Activated CD8-positive, alpha-beta memory T cell treated with anti-CD3 and anti-CD28 coated beads for 48 hours (primary cell): ENCODE results near the gene MAML3.

Source experiments
- DNase-seq, 3 experiments: peaks; one replicate each; pipeline ENCODE4 v3.0.0-alpha.2; 2020; ENCODE audit warnings: low read depth in 2 of 3, low spot score in 2 of 3

Gene MAML3

DNA sequence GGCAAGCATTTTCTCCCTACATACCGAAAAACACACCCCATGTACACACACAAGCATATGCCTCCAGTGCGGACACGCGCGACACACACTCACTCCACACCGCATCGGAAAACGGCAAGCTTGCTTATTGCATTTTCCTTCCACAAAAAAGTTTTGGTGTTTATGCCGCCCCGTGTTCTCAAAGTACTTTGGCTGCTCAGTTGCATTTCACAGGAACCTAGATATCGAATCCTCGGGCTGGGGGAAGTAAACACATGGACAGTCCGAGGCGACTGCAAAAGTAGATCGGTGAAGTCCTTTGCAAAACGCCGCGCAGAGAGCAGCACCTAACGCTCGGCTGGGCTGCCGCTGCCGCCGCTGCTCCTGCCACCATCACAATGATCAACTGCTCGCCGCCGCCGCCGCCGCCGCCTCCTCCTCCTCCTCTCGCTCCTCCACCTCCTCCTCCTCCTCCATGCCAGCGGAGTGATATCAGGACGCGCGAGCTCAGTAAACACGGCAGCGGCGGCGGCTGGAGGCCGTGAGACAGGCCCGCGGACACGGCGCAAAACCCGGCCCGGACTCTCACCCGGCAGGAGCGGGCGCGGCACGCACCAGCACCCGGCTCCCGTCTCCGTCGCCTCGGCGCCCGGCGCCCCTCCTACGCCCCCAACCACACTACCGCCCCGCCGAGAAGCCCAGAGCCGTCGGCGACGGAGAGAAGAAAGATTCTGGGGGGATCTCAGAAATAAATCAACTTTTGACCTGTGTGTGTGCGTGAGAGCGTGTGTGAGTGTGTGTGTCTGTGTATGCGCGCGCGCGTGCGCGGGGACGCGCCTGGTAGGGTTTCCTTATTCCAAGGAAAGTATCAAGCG lies at the start of gene MAML3:
MAML3 (minus strand) TSS at position 467 of the 854 bp plus-strand sequence. CDS start 857 bp downstream, outside the sequence.
- peak; percentile 63 to 65 (median 64) for DNase-seq

GRCh38 chr4:140198942-140199341 lies 45.0 kb upstream of the MAML3 start:
- DNase-seq: no peak

GRCh38 chr4:140195806-140196205 lies 41.8 kb upstream of the MAML3 start:
- DNase-seq: no peak

DNA sequence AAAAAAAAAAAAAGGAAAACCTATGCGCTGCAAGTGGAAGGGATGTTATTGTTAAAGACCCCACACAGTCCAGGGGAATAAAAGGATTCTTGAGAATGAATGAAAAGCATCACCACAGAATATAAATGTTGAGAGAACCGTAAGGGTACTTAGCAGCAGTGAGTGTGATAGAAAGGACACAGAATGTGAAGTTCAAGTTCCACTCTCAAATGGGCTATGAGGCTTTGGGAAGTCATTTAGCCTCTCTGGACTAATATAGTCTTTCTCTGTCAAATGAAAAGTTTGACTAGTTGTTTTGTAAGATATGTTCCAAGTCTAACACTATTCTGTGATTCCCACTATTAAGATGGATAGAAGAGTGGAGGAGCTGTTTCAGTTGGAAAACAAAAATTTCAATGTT lies 35.8 kb upstream of the MAML3 start:
- DNase-seq: no peak

- no peak for DNase-seq
These were observed 35.0 kb upstream of the MAML3 start for GRCh38 chr4:140188975-140189374.

DNA sequence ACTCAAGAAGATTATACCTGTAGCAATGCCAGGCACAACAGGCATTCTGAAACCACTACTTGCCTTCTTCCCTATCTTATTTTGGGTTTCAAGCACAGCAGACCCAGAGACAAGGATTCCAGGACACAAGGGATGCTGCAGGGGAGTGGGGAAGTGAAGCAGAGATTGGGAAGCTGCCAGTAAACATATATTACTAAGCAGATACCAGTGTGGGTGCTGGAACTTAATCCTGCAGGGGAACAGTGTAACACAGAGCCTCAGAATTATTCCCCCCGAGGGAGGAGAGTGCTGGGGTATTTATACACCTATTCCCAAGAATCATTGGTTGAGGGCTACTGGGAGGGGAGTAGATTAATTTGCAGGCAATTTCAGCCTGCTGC lies 33.3 kb upstream of the MAML3 start:
- DNase-seq: no peak

DNA sequence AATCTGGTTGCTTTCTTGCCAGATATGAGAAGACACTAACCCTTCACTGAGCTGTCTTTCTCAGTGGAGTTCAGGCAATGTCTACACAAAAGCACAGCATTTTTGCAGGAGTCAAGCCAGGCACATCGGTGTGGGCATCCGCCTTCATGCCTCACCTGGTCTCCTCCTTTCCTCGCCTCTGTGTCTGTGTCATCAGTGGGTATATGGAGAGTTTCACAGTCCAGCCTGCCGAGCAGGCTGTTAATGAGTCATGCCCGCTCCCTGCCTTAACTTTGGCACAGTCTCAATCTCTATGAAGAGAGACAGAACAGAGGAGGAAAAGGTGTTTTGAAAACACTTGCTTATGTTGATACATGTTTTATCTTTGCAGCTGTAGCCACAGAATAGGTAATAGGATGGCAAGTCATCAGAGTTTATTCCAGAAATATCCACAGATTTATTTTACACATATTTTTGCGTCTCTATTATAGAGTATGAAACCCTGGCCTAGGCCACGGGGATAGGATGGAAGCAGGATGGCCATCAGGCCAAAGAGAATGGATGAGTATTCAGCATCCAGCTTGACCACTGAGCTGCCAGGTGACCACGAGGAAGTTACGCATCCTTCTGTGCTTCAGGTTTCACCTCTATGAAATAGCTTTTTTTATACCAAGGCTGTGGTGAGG lies 32.8 kb upstream of the MAML3 start:
- no peak for DNase-seq

DNA sequence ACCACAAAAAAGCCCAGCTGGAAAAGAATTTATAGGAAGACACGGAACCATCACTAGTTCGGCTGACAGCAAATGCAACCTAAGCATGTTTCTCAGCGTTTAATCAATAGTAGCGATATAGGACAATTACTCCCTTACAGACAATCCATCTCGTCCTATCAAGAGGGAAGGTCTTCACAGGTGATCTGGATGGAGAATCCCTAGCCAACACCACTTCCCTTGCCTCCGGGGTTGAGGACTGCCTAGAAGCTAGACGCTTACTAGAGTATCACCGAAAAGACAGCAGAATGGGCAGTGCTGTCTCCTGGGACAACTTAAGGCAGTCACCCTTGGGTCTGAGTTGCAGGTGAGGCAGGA lies 32.1 kb upstream of the MAML3 start:
- no peak for DNase-seq

GRCh38 chr4:140185412-140186081 lies 31.6 kb upstream of the MAML3 start:
- DNase-seq: no peak

DNA sequence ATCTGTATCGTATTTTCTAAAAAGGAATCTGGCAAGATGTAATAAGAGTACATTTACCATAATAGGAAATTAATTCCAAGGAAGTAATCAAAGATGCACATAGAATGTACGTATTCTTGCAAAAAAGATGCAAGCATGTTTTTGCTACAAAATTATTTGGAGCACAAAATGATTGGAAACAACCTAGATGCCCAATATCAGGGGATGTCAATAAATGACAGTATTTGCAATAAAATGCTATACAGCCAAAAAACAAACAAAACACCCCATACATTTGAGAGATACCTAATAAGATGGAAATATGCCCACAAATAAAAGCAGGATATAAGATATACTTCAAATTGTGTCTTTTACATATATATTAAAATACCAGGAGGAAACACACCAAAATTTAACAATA lies 29.3 kb upstream of the MAML3 start:
- DNase-seq: no peak

GRCh38 chr4:140180577-140180976 lies 26.6 kb upstream of the MAML3 start:
- no peak for DNase-seq

GRCh38 chr4:140176735-140177134 lies 22.8 kb upstream of the MAML3 start:
- DNase-seq: no peak

- no peak for DNase-seq
These were observed 20.6 kb upstream of the MAML3 start for GRCh38 chr4:140174543-140174942.

GRCh38 chr4:140172960-140173359 lies 19.0 kb upstream of the MAML3 start:
- DNase-seq: no peak

DNA sequence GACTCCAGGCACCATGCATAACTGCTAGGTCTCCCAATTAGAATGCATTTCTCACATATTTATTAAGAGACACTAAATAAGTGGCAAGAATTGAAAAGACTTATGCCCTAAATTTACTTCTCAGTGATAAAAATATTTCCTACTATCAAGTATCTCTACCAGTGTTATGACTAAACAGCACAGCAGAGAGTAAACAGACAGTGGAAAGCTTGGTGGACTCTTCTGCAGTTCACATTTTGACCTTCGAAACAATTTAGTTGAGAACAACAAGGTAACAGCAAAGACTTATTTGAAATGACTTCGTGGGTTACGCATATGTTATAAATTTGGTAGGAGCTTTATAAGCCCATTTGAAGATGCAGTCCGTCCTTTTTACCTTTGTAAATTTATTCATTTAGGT lies 16.3 kb upstream of the MAML3 start:
- no peak for DNase-seq

DNA sequence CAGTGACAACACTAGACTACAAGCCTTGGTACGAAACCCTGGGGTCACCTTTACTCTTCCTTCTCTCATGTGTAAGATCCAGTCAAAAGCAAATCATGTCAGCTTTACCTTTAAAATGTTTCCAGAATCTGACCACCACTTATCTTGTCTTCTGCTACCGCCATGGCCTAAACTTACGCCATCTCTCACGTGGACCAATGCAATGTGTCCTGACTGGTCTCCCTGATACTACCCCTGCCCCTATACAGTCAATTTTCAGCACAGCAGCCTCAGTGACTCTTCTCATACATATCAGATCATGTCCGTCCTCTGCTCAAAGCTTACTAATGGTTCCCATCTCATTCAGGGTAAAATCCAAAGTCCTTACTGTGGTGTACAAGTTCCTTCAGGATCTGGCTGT lies 15.0 kb upstream of the MAML3 start:
- no peak for DNase-seq

DNA sequence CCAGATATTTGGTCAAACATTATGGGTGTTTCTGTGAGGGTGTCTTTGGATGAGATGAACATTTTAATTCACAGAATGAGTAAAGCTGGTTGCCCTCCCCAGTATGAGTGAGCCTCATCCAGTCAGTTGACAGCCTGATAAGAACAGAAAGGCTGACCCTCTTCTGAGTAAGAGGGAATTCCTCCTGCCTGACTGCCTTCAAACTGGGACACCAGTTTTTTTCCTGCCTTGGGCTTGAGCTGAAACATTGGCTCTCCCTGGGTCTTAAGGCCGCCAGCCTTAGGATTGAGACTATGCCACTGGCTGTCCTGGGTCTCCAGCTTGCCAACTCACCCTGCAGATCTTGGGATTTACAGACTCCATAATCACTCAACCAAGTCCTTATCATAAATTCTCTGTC lies 14.5 kb upstream of the MAML3 start:
- no peak for DNase-seq

- no peak for DNase-seq
These were observed 9.2 kb upstream of the MAML3 start for GRCh38 chr4:140163029-140163810.

DNA sequence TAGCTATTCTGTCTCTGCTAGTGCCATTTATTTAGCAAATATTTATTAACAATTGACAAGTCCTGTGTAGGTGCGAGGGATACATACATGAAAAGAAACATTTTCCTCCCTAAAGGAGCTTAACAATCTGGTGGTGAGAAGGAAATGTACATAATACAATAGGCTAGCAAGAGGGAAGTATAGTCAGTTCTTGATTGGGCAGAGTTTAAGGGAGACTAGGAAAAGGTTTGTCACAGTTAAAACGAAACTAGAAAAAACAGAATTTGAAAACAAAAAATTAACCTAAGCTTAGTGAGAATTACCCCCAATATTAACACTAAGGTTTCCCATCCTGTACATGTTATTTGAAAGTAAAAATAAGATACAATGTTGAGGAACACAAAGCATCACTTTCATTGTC lies 8.6 kb upstream of the MAML3 start:
- no peak for DNase-seq

DNA sequence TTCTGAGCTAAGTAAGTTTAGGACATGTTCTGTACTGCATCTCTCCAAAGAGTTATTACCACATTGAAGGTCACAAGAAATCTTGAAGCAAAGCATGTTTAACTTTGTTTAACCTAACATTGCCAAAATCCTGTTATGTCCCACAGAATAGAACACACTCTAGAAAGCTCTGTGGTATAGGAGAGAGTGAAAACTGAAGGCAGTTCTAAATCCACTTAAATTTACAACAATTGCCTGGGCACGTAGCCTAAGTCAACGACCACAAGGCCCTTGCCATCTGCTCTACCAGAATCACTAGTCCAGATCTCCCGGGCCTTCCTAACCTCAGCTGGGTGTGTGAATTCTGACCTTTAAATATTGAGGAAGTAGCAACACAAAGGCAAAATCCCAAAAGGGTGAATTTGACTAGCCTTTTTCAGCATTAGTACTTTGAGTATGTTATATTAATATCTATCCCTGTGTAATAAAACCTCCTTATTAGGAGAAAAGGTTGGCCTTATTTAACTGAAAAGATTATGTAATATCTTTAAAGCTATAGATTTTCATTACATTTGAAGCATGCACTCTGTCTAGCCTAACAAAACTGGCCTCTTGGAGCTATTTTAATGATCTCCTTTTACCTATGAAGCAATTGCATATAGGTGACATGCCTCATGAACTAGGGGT lies 4.5 kb upstream of the MAML3 start:
- no peak for DNase-seq

DNA sequence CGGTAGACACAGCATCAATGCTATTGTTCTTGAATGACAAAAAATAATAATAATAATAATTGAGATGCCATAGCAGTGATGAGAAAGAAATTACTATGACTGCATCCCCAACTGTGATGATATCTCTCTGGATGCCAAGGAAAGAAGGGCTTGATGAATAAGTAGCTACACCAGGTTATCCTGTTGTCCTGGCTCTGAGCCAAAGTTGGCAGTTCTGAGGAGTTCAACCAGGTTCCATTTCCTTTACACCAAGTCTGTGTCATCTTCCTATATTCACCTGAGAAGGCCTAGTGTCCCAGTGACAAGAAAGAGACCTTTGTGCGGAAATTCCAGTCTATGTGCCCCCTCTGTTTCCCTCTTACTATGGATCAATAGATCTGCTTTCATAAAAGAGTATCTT lies 3.4 kb upstream of the MAML3 start:
- DNase-seq: no peak
